HUES6 (cell line): ENCODE measurements around the gene SHISA9.

Source experiments
- H3K27ac ChIP-seq: 2 replicates; pipeline ENCODE4 v1.7.0; 2013; ENCODE audit warnings: low read depth, mild to moderate bottlenecking, low read length, inconsistent platforms
- H3K27me3 ChIP-seq: 2 replicates; pipeline ENCODE4 v1.6.1; 2013; ENCODE audit warnings: low read length; ENCODE audit not compliant: control insufficient read depth, insufficient read depth
- H3K36me3 ChIP-seq: 2 replicates; pipeline ENCODE4 v1.6.1; 2013; ENCODE audit warnings: low read length; ENCODE audit not compliant: control insufficient read depth, insufficient read depth
- H3K4me1 ChIP-seq: 2 replicates; pipeline ENCODE4 v1.6.1; 2013; ENCODE audit warnings: low read length; ENCODE audit not compliant: control insufficient read depth, insufficient read depth
- H3K4me3 ChIP-seq: 2 replicates; pipeline ENCODE4 v1.5.1; 2013; ENCODE audit warnings: low read depth, low read length
- H3K9ac ChIP-seq: one replicate; pipeline ENCODE4 v1.6.1; 2013; ENCODE audit warnings: mild to moderate bottlenecking, low read length
- H3K9me3 ChIP-seq: 2 replicates; pipeline ENCODE4 v1.6.1; 2013; ENCODE audit warnings: low read depth, low read length; ENCODE audit not compliant: control insufficient read depth, insufficient read depth

SHISA9 gene

GRCh38 chr16:12876778-12877177, 24.6 kb upstream of the SHISA9 start:
- no peaks in the 10 kb centered on the region for H3K27me3 ChIP-seq
- no peak overlapping the region for H3K4me3 ChIP-seq
- no peak overlapping the region for H3K27ac ChIP-seq
- H3K9ac ChIP-seq: no peak overlapping the region
- no peaks in the 10 kb centered on the region for H3K36me3 ChIP-seq
- H3K4me1 ChIP-seq: peaks cover 6% of the 10 kb centered on the region
- no peaks in the 10 kb centered on the region for H3K9me3 ChIP-seq

- no peak overlapping the region for H3K4me3 ChIP-seq
- 0 out of 2 replicates have a peak, but pooled peaks cover 2% of the 10 kb centered on the region for H3K9me3 ChIP-seq
- H3K9ac ChIP-seq: no peak overlapping the region
- no peaks in the 10 kb centered on the region for H3K36me3 ChIP-seq
- peaks cover 6% of the 10 kb centered on the region for H3K4me1 ChIP-seq
- H3K27ac ChIP-seq: no peak overlapping the region
- no peaks in the 10 kb centered on the region for H3K27me3 ChIP-seq
These were observed 22.4 kb upstream of the SHISA9 start for GRCh38 chr16:12878973-12879372.

GRCh38 chr16:12879812-12880211, 21.6 kb upstream of the SHISA9 start:
- no peaks in the 10 kb centered on the region for H3K4me1 ChIP-seq
- H3K27me3 ChIP-seq: no peaks in the 10 kb centered on the region
- no peak overlapping the region for H3K27ac ChIP-seq

GRCh38 chr16:12881182-12881581, 20.2 kb upstream of the SHISA9 start:
- Histone ChIP-seq H3K4me1 (no peaks in the 10 kb centered on the region), H3K27ac (no peak overlapping the region), H3K9me3 (0 out of 2 replicates have a peak, but pooled peaks cover 2% of the 10 kb centered on the region), H3K4me3 (no peak overlapping the region), H3K9ac (no peak overlapping the region), H3K36me3 (no peaks in the 10 kb centered on the region), H3K27me3 (no peaks in the 10 kb centered on the region)

More at GRCh38 chr16:12879812-12880211, 21.6 kb upstream of the SHISA9 start:
- H3K9ac ChIP-seq: no peak overlapping the region
- H3K36me3 ChIP-seq: no peaks in the 10 kb centered on the region
- H3K9me3 ChIP-seq: 0 out of 2 replicates have a peak, but pooled peaks cover 2% of the 10 kb centered on the region
- no peak overlapping the region for H3K4me3 ChIP-seq

GRCh38 chr16:12881740-12882139, 19.7 kb upstream of the SHISA9 start:
- Histone ChIP-seq H3K4me1 (no peaks in the 10 kb centered on the region), H3K9ac (no peak overlapping the region), H3K4me3 (no peak overlapping the region), H3K9me3 (0 out of 2 replicates have a peak, but pooled peaks cover 2% of the 10 kb centered on the region), H3K27me3 (no peaks in the 10 kb centered on the region), H3K27ac (no peak overlapping the region), H3K36me3 (no peaks in the 10 kb centered on the region)

GRCh38 chr16:12885742-12886141, 15.7 kb upstream of the SHISA9 start:
- H3K9me3 ChIP-seq: 0 out of 2 replicates have a peak, but pooled peaks cover 2% of the 10 kb centered on the region
- H3K4me1 ChIP-seq: no peaks in the 10 kb centered on the region
- no peaks in the 10 kb centered on the region for H3K36me3 ChIP-seq
- H3K27me3 ChIP-seq: no peaks in the 10 kb centered on the region
- H3K9ac ChIP-seq: no peak overlapping the region
- H3K27ac ChIP-seq: no peak overlapping the region
- no peak overlapping the region for H3K4me3 ChIP-seq

- Histone ChIP-seq H3K27ac (no peak overlapping the region), H3K36me3 (no peaks in the 10 kb centered on the region), H3K4me1 (no peaks in the 10 kb centered on the region), H3K27me3 (no peaks in the 10 kb centered on the region), H3K9ac (no peak overlapping the region), H3K9me3 (no peaks in the 10 kb centered on the region), H3K4me3 (no peak overlapping the region)
These were observed 9.6 kb upstream of the SHISA9 start for GRCh38 chr16:12891836-12892235.

- no peak overlapping the region for H3K27ac ChIP-seq
- no peak overlapping the region for H3K4me3 ChIP-seq
- H3K9ac ChIP-seq: no peak overlapping the region
- H3K27me3 ChIP-seq: no peaks in the 10 kb centered on the region
- H3K9me3 ChIP-seq: no peaks in the 10 kb centered on the region
- H3K36me3 ChIP-seq: no peaks in the 10 kb centered on the region
- peaks cover 5% of the 10 kb centered on the region for H3K4me1 ChIP-seq
These were observed 8.2 kb upstream of the SHISA9 start for GRCh38 chr16:12893050-12893750.

GRCh38 chr16:12896562-12896961, 4.8 kb upstream of the SHISA9 start:
- H3K27me3 ChIP-seq: peaks cover 26% of the 10 kb centered on the region
- no peaks in the 10 kb centered on the region for H3K9me3 ChIP-seq
- peaks cover 23% of the 10 kb centered on the region for H3K4me1 ChIP-seq
- H3K27ac ChIP-seq: no peak overlapping the region
- H3K9ac ChIP-seq: no peak overlapping the region
- no peaks in the 10 kb centered on the region for H3K36me3 ChIP-seq
- no peak overlapping the region for H3K4me3 ChIP-seq

- no peak overlapping the region for H3K9ac ChIP-seq
- no peaks in the 10 kb centered on the region for H3K36me3 ChIP-seq
- peaks cover 44% of the 10 kb centered on the region for H3K27me3 ChIP-seq
- H3K9me3 ChIP-seq: no peaks in the 10 kb centered on the region
- H3K4me3 ChIP-seq: no peak overlapping the region
- H3K4me1 ChIP-seq: peaks cover 23% of the 10 kb centered on the region
- H3K27ac ChIP-seq: no peak overlapping the region
These were observed 2.8 kb upstream of the SHISA9 start for GRCh38 chr16:12898551-12898950.

- Histone ChIP-seq H3K9ac (no peak overlapping the region), H3K9me3 (no peaks in the 10 kb centered on the region), H3K36me3 (no peaks in the 10 kb centered on the region), H3K27me3 (peaks cover 52% of the 10 kb centered on the region), H3K4me1 (peaks cover 23% of the 10 kb centered on the region), H3K4me3 (no peak overlapping the region), H3K27ac (no peak overlapping the region)
These were observed 1.8 kb upstream of the SHISA9 start for GRCh38 chr16:12899529-12900143.
